Measurements from ENCODE around the gene SPATA45. TPM values are rescaled to one million over a fixed set of nuclear protein-coding genes. Genes with fewer than 3 reads are reported as not detected.
A peak's percentile ranks its signal among the peaks of the same experiment; 100 is the strongest.

Gene SPATA45
- total and polyA plus RNA-seq, 2 of the 13 experiments (the other 11 are each of a cell fraction or from before 2014, with no cell fraction given) = 0.17 to 0.64 TPM

DNA sequence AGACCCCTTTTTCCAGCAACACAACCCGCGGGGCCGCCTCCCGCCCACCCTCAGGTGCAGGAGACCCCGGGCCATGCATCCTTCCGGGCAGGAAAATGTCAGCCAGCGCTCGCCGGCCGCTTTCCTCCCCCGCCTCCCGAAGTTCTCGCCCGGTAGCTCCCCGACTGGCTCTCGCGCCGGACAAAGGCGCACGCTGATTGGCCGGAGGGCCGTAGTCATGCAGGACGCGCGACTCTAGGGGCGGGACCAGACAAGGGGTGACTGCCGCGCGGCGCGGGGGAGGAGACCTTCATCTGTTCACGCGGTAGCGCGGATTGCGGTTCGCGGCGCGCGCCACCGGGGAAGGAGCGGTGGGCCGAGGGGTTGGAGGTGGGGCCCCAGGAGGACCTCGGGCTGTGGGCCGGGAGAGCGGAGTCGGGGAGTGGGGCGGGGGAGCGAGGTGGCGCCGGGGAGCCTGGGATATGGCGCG, 10.6 kb upstream of the SPATA45 start, which contains the start of gene FLVCR1 (continued):
- TF ChIP-seq HOXA3 (CRISPR knock-in tag; IDR thresholded peaks at IDR 0.05) (peak; percentile 11; the same call in 1 of the 2 replicates), TCF12 (IDR thresholded peaks at IDR 0.05) (no peak), TCF12 (CRISPR knock-in tag; IDR thresholded peaks at IDR 0.05) (no peak), ZNF546 (CRISPR knock-in tag; conservative IDR thresholded peaks at IDR 0.05) (no peak), ZNF207 (IDR thresholded peaks at IDR 0.05; ENCODE audit: borderline replicate concordance) (no peak), TERF1 (CRISPR knock-in tag; IDR thresholded peaks at IDR 0.05) (no peak), ZNF10 (CRISPR knock-in tag; IDR thresholded peaks at IDR 0.05; ENCODE audit: borderline replicate concordance, low read depth) (no peak), ISX (CRISPR knock-in tag; conservative IDR thresholded peaks at IDR 0.05) (no peak), MBNL3 (CRISPR knock-in tag; conservative IDR thresholded peaks at IDR 0.05) (no peak), EHMT2 (IDR thresholded peaks at IDR 0.05; ENCODE audit: borderline replicate concordance, low read depth, low read length) (no peak), ZZZ3 (CRISPR knock-in tag; IDR thresholded peaks at IDR 0.05; ENCODE audit: borderline replicate concordance) (0 out of 2 replicates have a peak, but pooled peaks have one; percentile 23), FOXP4 (CRISPR knock-in tag; IDR thresholded peaks at IDR 0.05) (no peak; the same call in 1 of the 2 replicates), PHF21A (CRISPR knock-in tag; IDR thresholded peaks at IDR 0.05) (peak; percentile 80), ZNF775 (CRISPR knock-in tag; IDR thresholded peaks at IDR 0.05; ENCODE audit: borderline replicate concordance) (0 out of 2 replicates have a peak, but pooled peaks have one; percentile 38), ZNF512 (CRISPR knock-in tag; IDR thresholded peaks at IDR 0.05) (no peak), POGZ (CRISPR knock-in tag; IDR thresholded peaks at IDR 0.05) (peak; percentile 90), NR2F6 (IDR thresholded peaks at IDR 0.05) (no peak), NR2F6 (CRISPR knock-in tag; IDR thresholded peaks at IDR 0.05) (no peak), ZSCAN31 (CRISPR knock-in tag; IDR thresholded peaks at IDR 0.05; ENCODE audit: low read depth) (peak; percentile 72), ZNF746 (CRISPR knock-in tag; IDR thresholded peaks at IDR 0.05) (no peak), KAT7 (CRISPR knock-in tag; IDR thresholded peaks at IDR 0.05; ENCODE audit: borderline replicate concordance) (no peak; the same call in 1 of the 2 replicates), ZNF143 (CRISPR knock-in tag; IDR thresholded peaks at IDR 0.05) (no peak), ZNF557 (CRISPR knock-in tag; IDR thresholded peaks at IDR 0.05) (no peak)
- TF ChIP-seq, protein P1, sequence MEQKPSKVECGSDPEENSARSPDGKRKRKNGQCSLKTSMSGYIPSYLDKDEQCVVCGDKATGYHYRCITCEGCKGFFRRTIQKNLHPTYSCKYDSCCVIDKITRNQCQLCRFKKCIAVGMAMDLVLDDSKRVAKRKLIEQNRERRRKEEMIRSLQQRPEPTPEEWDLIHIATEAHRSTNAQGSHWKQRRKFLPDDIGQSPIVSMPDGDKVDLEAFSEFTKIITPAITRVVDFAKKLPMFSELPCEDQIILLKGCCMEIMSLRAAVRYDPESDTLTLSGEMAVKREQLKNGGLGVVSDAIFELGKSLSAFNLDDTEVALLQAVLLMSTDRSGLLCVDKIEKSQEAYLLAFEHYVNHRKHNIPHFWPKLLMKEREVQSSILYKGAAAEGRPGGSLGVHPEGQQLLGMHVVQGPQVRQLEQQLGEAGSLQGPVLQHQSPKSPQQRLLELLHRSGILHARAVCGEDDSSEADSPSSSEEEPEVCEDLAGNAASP (CRISPR knock-in tag; IDR thresholded peaks at IDR 0.05; ENCODE audit: borderline replicate concordance) = no peak; the same call in 1 of the 2 replicates

Data from HepG2 (cell line).